Measurements from ENCODE around the gene RER1.

DNA sequence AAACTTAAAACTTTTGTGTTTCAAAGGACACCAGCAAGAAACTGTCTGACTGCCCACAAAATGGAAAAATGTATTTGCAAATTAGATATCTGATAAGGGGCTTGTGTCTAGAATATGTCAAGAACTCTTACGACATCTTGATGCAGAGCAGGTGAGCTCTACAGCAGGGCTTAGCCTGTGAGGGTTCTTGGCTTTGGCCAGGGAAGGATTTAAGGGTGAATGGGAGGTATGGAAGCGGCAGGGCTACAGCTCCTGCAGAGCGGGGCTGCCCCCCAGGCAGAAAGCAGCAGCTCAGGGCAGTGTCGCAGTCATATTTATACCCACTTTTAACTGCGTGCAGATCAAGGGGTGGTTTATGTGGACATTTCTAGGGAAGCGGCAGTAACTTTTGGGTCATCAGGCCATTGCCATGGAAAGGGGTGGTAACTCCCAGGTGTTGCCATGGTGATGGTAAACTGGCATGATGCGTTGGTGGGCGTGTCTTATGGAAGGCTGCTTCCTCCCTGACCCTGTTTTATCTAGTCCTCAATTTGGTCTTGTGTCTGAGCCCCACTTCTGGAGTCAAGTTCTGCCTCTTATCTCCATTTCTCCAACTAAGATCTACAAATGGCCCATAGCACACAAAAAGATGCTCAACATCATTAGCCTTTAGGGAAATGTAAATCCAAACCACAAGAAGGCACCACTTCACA lies 23.4 kb upstream of the RER1 start:
- TF ChIP-seq, protein P1, sequence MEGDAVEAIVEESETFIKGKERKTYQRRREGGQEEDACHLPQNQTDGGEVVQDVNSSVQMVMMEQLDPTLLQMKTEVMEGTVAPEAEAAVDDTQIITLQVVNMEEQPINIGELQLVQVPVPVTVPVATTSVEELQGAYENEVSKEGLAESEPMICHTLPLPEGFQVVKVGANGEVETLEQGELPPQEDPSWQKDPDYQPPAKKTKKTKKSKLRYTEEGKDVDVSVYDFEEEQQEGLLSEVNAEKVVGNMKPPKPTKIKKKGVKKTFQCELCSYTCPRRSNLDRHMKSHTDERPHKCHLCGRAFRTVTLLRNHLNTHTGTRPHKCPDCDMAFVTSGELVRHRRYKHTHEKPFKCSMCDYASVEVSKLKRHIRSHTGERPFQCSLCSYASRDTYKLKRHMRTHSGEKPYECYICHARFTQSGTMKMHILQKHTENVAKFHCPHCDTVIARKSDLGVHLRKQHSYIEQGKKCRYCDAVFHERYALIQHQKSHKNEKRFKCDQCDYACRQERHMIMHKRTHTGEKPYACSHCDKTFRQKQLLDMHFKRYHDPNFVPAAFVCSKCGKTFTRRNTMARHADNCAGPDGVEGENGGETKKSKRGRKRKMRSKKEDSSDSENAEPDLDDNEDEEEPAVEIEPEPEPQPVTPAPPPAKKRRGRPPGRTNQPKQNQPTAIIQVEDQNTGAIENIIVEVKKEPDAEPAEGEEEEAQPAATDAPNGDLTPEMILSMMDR (IDR thresholded peaks at IDR 0.05), result no peak
- no peak for TF ChIP-seq POLR2A (IDR thresholded peaks at IDR 0.05)
